GM21786 (cell line): ENCODE data around the gene RAD51D.
"Not testable (repeated sequence)": the region's sequence is repeated elsewhere in the genome, so short reads cannot be mapped to it uniquely, and the experiment has no call there.

ENCODE experiments used
- ATAC-seq: cut with Tn5 transposase; IDR thresholded peaks from one replicate; pipeline ENCODE4 v1.9.1; 2021; ENCODE audit not compliant: unreplicated experiment

Gene RAD51D

DNA sequence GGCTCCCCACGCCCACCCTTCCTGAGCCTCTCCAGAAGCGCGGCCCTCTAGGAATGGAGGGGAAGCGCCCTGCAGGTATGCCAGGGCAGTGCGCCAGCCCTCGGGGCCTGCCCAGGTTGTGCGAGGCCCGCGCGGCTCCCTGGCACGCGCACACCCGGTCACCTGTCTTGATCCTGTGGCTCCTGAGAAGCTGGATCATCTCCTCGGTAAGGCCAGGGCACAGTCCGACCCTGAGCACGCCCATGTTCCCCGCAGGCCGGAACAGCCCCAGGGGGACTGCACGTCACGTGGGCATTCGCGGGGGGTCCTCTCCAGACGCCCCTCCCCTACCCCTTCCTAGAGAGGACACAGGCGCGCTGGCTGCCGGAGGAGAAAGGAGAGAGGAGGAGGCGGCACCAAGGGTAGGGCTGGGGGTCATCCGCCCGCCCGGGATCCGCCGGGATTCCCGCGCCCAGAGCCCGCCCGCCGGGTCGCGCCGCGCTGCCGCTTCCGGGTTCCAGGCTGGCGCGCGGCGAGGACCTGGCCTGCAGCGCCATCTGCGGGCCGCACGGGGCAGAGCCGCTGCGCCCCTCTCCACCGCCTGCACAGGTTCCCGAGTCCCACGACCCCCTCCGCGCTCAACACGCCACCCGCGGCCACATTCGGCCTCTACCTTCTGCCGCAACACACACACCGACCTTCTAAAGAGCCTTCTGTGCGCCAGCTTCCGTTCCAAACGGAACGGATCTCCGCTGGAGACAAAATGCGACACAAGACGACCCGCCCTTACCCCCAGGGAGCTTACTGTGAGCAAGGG is at the start of gene RAD51D:
Gene RAD51D, minus strand, starts transcription at position 491 of the 796 bp plus-strand sequence. Its CDS starts 247 bp downstream, at position 244.
- peak; percentile 63 for ATAC-seq

DNA sequence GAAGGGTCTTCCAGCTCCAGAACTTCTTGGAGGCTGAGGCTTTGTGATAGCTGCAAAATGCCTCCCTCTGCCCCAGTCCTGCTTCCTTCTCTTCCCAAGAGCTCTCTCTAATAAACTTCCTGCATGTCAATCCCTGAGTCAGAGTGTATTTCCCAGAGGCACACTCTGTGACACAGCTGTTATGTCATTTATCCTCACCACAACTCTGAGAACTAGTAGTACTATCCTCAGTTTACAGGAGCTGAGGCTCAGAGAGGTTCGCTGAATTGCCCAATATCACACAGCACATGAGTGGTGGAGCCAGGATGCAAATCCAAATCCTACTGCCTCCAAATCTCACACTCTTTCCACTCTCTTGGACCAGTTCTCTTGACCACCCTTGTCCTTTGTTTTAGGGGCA is 48.0 kb upstream of the RAD51D start:
- ATAC-seq: no peak

- ATAC-seq: no peak
Measured at GRCh38 chr17:35167046-35167445, 47.4 kb upstream of the RAD51D start.

DNA sequence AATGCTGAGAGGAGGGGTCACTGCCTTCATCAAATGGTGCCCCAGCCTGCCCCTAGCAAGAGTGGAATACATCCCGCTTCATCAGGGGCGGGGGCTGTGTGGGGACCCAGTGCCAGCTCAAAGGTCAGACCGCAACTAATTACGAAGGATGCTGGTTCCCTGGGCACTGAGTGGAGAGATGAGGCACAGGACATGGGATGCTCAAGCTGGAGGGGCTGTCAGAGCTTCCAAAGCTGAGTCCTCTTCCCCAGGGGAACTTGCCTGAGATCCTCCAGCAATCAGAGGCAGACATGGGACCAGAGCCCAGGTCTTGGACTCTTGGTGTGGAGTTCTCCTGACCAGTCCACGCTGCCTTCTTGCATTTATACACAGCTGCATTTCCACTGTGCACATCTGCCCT is 46.9 kb upstream of the RAD51D start:
- no peak for ATAC-seq

DNA sequence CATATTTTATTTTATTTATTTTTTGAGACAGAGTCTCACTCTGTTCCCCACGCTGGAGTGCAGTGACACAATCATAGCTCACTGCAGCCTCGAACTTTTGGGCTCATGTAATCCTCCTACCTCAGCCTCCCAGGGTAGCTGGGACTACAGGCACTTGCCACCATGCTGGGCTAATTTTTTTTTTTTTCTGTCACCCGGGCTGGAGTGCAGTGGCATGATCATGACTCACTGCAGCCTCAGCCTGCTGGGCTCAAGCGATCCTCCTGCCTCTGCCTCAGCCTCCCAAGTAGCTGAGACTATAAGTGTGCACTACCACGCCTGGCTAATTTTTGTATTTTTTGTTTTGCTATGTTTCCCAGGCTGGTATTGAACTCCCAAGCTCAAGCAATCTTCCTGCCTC is 45.1 kb upstream of the RAD51D start:
- no peak for ATAC-seq

GRCh38 chr17:35163886-35164285 is 44.2 kb upstream of the RAD51D start:
- no peak for ATAC-seq

DNA sequence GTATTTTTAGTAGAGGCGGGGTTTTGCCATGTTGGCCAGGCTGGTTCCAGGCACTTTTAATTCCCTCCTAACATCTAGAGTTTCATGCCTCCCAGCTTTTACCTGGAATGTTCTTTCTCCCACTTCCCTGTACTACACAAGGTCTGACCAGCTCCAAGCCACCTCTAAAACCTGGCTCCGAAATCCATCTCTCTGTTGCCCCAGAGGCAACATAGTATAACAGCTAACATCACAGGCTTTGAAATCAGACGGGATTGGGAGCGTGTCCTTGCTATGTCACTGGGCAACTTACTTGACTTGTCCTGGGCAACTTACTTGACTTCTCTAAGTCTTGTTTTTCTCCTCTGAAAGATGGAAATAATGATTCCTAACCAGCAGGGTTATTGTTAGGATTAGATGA is 43.1 kb upstream of the RAD51D start:
- ATAC-seq: no peak

DNA sequence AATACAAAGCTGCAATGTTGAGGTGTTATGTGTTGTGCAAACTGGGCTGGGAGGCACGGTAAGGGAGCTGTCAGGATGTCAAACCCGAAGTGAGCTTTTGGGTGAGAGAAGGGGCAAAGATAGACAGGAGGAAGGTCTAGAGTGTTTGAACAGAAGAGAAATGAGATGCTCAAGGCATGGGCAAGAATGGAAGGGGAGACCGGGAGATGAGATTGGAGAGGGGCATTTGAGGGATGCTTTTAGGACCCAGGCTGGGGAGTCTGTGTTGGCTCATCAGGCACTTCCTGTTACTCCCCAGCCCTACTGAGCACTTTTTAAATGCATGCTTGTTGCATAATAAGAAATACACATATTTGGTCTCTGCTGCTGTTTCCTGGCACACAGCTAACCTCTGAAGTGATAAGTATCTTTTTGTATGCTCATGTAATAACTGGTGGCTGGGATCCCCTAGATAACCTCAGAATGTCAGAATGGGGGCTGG is 41.7 kb upstream of the RAD51D start:
- no peak for ATAC-seq

DNA sequence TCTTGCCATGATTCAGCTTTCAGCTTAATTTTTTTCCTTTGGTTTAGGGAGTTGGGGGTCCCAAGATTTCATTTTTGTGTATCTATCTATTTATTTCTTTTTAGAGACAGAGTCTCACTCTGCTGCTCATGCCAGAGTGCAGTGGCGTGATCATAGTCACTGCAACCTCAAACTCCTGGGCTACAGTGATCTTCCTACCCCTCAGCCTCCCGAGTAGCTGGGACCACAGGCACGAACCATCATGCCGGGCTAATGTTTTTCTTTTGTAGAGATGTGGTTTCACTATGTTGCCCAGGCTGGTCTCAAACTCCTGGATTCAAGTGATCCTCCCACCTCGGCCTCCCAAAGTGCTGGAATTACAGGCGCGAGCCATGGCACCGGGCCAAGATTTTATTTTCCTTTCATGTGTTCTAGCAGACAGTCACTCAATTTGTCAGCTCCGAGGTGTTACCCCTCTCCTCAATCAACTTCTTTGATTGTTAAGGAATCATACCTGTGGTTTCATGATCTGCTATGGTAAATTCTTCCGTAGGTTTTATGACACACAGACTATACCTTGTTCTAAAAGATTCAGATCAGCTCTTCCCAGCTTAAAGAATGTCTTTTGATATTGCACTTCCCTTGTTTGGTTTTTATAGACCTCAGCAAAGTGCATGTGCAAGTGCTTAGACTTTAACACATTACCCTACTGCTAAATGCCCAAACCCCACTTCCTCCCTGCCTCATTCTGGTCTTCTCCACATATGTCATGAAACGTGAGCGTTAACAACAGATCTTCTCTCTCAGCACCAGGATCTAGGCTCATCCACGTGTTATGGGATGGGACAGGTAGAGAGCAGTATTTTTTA is 40.9 kb upstream of the RAD51D start:
- ATAC-seq: no peak

DNA sequence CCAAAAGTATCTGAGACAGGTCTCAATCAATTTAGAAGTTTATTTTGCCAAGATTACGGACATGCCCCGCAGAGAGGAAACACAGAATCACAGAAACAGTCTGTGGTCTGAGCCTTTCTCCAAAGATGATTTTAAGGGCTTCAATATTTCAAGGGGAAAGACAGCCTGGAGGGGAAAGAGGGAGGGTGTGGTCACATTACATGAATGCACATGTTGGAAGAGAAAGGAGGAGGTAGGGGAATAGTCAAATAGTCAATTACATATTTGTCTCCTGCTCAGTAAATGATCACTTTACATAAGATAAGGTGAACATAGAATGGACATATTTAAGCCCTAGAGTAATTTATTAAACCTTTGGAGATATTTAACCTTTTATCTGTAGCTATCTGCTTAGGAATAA is 40.3 kb upstream of the RAD51D start:
- ATAC-seq: no peak

GRCh38 chr17:35155246-35155645 is 35.6 kb upstream of the RAD51D start:
- ATAC-seq: no peak

GRCh38 chr17:35154196-35155165 is 34.8 kb upstream of the RAD51D start:
- no peak for ATAC-seq

- no peak for ATAC-seq
Measured at GRCh38 chr17:35152421-35153140, 32.9 kb upstream of the RAD51D start.

GRCh38 chr17:35151080-35151479 is 31.4 kb upstream of the RAD51D start:
- ATAC-seq: not testable (repeated sequence)

DNA sequence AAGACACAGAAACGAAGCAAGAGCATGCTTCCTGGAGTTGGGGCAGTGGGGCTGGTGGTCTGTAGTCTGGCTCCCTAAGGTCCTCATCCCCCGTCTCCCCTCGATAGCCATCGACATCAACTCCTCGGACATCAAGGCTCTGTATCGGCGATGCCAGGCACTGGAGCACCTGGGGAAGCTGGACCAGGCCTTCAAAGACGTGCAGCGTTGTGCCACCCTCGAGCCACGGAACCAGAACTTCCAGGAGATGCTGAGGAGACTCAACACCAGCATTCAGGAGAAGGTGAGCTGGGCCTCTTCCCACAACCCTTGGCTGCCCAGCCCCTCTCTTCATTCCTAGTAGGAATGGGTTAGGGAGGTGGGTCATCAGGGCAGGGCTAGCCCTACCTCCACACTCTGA is 30.3 kb upstream of the RAD51D start:
- no peak for ATAC-seq

- no peak for ATAC-seq
Measured at GRCh38 chr17:35148144-35148543, 28.5 kb upstream of the RAD51D start.

DNA sequence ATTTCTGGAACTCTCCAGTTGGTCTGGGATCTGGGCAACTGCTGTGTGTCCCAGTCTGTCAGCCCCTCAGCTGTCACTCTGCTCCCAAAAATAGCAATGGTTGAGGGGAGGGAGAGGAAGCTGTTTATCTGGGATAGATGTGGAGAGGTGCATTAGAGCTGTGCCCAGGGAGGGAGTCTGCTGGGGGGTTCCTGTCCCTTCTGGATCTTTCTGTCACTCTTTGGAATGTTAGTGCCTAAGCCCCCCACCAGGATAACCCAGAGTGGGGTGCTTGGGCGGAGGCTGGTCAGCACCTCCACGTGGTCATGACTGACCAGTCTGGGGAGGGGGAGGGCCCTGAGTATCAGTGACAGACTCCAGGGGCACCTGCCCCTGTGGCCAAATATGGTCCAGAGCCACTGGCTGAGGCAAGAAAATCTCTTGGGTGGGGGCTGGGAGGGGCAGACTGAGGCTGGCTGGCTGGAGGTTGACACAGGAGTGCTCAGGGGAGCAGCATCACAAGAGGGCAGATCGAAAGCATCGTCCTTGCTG is 27.8 kb upstream of the RAD51D start, which contains the start of gene UNC45B:
Gene UNC45B, plus strand, starts transcription at position 443 of the 531 bp plus-strand sequence. CDS start 447 bp downstream, outside the sequence.
- ATAC-seq: no peak

DNA sequence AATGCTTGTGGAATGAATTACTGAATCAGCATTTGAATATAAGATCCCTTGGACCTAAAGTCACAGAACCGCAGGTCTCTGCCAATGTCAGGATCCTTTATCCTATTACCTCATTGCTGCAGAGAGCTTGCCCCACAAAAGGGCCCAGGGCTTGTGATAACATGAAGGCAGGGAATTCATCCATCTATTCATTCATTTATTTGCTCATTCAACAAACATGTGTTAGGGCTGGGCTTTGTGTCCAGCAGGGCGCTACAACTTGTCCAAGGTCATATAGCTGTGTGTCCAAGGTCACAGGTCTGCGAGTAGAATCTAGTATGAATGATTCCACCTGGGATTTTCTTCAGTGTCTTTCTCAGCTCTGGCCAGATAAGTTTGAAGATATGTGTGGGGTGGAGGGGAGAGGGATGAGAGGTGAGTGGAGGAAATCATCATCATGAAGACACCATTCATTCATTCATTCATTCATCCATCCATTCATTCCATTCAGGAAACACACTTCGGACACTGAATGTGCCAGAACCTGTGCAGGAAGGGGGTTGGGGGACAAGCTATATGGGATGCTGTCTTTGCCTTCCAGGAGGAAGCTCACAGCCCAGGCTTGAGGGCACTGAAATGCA is 26.7 kb upstream of the RAD51D start:
- ATAC-seq: no peak

DNA sequence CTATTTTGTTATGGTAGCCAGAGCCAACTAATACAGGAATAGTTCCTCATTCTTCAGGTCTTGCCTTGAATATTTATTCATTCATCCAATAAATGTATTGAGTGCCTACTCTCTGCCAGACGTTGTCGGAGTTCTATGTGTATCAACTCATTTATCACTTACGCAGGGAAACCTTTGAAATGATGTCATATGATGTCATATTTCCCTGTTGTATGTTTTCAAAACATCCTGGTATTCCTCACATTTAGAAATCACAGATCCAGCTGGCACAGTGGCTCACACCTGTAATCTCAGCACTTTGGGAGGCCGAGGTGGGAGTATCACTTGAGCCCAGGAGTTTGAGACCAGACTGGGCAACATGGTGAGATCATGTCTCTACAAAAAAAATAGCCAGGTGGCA is 25.2 kb upstream of the RAD51D start:
- no peak for ATAC-seq
